HL-60 (cell line): ENCODE results near the gene CCDC88C.

ENCODE experiments used
- CTCF ChIP-seq: IDR thresholded peaks from one replicate; pipeline ENCODE4 v1.5.1; 2011; ENCODE audit warnings: low read length, control low read depth, inconsistent platforms; ENCODE audit not compliant: insufficient read depth
- GABPA ChIP-seq: IDR thresholded peaks from 2 replicates; pipeline ENCODE4 v1.6.1; 2012; ENCODE audit warnings: low read depth
- POLR2AphosphoS5 ChIP-seq: IDR thresholded peaks from 2 replicates; pipeline ENCODE4 v1.6.1; 2012; ENCODE audit warnings: low read depth
- REST ChIP-seq: IDR thresholded peaks from 2 replicates; pipeline ENCODE4 v1.6.1; 2012; ENCODE audit warnings: low read depth; ENCODE audit not compliant: insufficient replicate concordance

- no peak for TF ChIP-seq CTCF
- no peak for TF ChIP-seq GABPA
- no peak for TF ChIP-seq POLR2AphosphoS5
- TF ChIP-seq REST: no peak
Measured at GRCh38 chr14:91378930-91379578, 38.6 kb downstream of the CCDC88C start.
